OCI-LY7 (cell line): Measurements from ENCODE around the gene ISG20L2.
"Not testable (repeated sequence)": the region's sequence is repeated elsewhere in the genome, so short reads cannot be mapped to it uniquely, and the experiment has no call there.

Experiments
- EZH2phosphoT487 ChIP-seq: fragments of 200-600 bp; sonication (generic); IDR thresholded peaks from 2 replicates; pipeline ENCODE4 v1.6.1; 2018; ENCODE audit warnings: low read depth, borderline replicate concordance, mild to moderate bottlenecking, mixed run types, antibody characterized with exemption, low read length, moderate library complexity, mixed read lengths
- TF ChIP-seq, protein P1 (sequence below): fragments of 200-600 bp; sonication (generic); conservative IDR thresholded peaks from 2 replicates; pipeline ENCODE4 v1.5.1; 2014; ENCODE audit warnings: mild to moderate bottlenecking, antibody characterized with exemption, low read length, moderate library complexity, mixed read lengths

DNA sequence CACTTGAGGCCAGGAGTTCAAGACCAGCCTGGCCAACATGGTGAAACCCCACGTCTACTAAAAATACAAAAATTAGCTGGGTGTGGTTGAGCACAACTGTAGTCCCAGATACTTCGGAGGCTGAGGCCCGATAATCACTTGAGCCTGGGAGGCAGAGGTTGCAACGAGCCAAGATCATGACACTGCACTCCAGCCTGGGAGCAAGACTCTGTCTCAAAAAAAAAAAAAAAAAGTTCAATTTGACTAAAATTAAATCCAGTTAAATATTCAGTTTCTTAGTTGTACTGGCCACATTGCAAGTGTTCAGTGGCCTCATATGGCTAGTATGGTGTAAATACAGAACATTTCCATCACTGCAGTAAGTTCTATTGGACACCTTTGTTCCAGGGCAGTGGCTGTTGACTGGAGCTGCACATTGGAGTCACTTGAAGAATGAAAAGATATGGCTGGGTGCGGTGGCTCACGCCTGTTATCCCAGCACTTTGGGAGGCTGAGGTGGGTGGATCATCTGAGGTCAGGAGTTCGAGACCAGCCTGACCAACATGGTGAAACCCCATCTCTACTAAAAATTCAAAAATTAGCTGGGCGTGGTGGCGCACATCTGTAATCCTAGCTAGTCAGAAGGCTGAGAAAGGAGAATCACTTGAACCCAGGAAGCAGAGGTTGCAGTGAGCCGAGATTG lies 29.1 kb upstream of the ISG20L2 start:
- TF ChIP-seq, protein P1, sequence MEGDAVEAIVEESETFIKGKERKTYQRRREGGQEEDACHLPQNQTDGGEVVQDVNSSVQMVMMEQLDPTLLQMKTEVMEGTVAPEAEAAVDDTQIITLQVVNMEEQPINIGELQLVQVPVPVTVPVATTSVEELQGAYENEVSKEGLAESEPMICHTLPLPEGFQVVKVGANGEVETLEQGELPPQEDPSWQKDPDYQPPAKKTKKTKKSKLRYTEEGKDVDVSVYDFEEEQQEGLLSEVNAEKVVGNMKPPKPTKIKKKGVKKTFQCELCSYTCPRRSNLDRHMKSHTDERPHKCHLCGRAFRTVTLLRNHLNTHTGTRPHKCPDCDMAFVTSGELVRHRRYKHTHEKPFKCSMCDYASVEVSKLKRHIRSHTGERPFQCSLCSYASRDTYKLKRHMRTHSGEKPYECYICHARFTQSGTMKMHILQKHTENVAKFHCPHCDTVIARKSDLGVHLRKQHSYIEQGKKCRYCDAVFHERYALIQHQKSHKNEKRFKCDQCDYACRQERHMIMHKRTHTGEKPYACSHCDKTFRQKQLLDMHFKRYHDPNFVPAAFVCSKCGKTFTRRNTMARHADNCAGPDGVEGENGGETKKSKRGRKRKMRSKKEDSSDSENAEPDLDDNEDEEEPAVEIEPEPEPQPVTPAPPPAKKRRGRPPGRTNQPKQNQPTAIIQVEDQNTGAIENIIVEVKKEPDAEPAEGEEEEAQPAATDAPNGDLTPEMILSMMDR: not testable (repeated sequence)
- TF ChIP-seq EZH2phosphoT487: not testable (repeated sequence)
